K562 (cell line): Measurements from ENCODE around the gene DPH7. TPM values are rescaled to one million over a fixed set of nuclear protein-coding genes. Genes with fewer than 3 reads are reported as not detected.

Experiments used
- CTCF ChIP-seq, 3 experiments: IDR thresholded peaks in 2 of 3; conservative IDR thresholded peaks in 1 of 3; 2 replicates each; pipeline ENCODE4 v1.5.1; 2011 to 2012; ENCODE audit warnings: low read length in 3 of 3, mild to moderate bottlenecking in 3 of 3, control low read depth in 2 of 3, improper control_type of control experiment in 1 of 3, inconsistent platforms in 1 of 3, low read depth in 1 of 3, mixed read lengths in 1 of 3, moderate library complexity in 1 of 3; ENCODE audit not compliant: insufficient read depth in 2 of 3
- FOS ChIP-seq: IDR thresholded peaks from 3 replicates; pipeline ENCODE4 v1.6.1; 2011; ENCODE audit not compliant: insufficient read length; ENCODE audit errors: extremely low read depth
- HDAC1 ChIP-seq, 2 experiments: fragments of 450-650 bp; IDR thresholded peaks; 2 replicates each; pipeline ENCODE4 v1.6.1; 2016 to 2017; ENCODE audit warnings: inconsistent platforms in 1 of 2, mild to moderate bottlenecking in 1 of 2, moderate library complexity in 1 of 2
- HINFP ChIP-seq: fragments of 450-650 bp; conservative IDR thresholded peaks from 2 replicates; pipeline ENCODE4 v1.6.1; 2016; ENCODE audit warnings: missing genetic modification characterization, low read depth, mild to moderate bottlenecking, control low read depth, missing compliant biosample characterization
- KDM4B ChIP-seq, 2 experiments: fragments of 450-650 bp in 1 of 2; sonication (generic) in 1 of 2; IDR thresholded peaks; 2 replicates each; pipeline ENCODE4 v1.6.1; 2016 to 2017; ENCODE audit warnings: borderline replicate concordance in 2 of 2, antibody characterized with exemption in 1 of 2, low read depth in 1 of 2, mild to moderate bottlenecking in 1 of 2
- KLF16 ChIP-seq: IDR thresholded peaks from 2 replicates; pipeline ENCODE4 v1.6.1; 2016; ENCODE audit warnings: antibody characterized with exemption
- MEIS2 ChIP-seq: fragments of 450-650 bp; IDR thresholded peaks from 2 replicates; pipeline ENCODE4 v1.6.1; 2014; ENCODE audit warnings: mild to moderate bottlenecking; ENCODE audit not compliant: partially characterized antibody
- MYC ChIP-seq, 2 experiments: fragments of 250-450 bp in 1 of 2; sonication (Bioruptor Pico) in 1 of 2; IDR thresholded peaks; 2 replicates each; pipeline versions ENCODE4 v1.5.1 to v1.6.1; 2012 to 2021; ENCODE audit warnings: low read depth in 2 of 2, borderline replicate concordance in 1 of 2, improper control_type of control experiment in 1 of 2, low read length in 1 of 2, mild to moderate bottlenecking in 1 of 2, moderate library complexity in 1 of 2
- PBX2 ChIP-seq, 2 experiments: IDR thresholded peaks in 1 of 2; conservative IDR thresholded peaks in 1 of 2; 2 replicates each; pipeline ENCODE4 v1.6.1; 2016; ENCODE audit warnings: low read depth in 2 of 2, mild to moderate bottlenecking in 1 of 2, missing compliant biosample characterization in 1 of 2, missing genetic modification characterization in 1 of 2, moderate library complexity in 1 of 2
- PKNOX1 ChIP-seq: fragments of 450-650 bp; IDR thresholded peaks from 2 replicates; pipeline ENCODE4 v1.6.1; 2016
- RCOR1 ChIP-seq, 2 experiments: IDR thresholded peaks; 2 replicates each; pipeline ENCODE4 v1.6.1; 2012; ENCODE audit warnings: low read depth in 2 of 2, low read length in 2 of 2, borderline replicate concordance in 1 of 2, improper control_type of control experiment in 1 of 2
- TFAP4 ChIP-seq: sonication (generic); formaldehyde crosslinking; IDR thresholded peaks from 2 replicates; pipeline ENCODE4 v1.8.0; 2022; ENCODE audit warnings: missing genetic modification reagents, mild to moderate bottlenecking, moderate library complexity, borderline replicate concordance
- USF1 ChIP-seq: sonication (generic); formaldehyde crosslinking; IDR thresholded peaks from 2 replicates; pipeline ENCODE4 v1.9.0; 2022; ENCODE audit warnings: mild to moderate bottlenecking, missing genetic modification reagents
- ZBTB1 ChIP-seq: sonication (generic); formaldehyde crosslinking; IDR thresholded peaks from 2 replicates; pipeline ENCODE4 v1.8.1; 2023; ENCODE audit warnings: missing genetic modification reagents, low read depth, mild to moderate bottlenecking, borderline replicate concordance
- ZNF57 ChIP-seq: fragments of 450-650 bp; formaldehyde crosslinking; IDR thresholded peaks from 2 replicates; pipeline ENCODE4 v1.4.0; 2020; ENCODE audit warnings: mild to moderate bottlenecking, moderate library complexity
- polyA plus RNA-seq, 8 experiments: library from polyadenylated mRNA; depleted of rRNA in 4 of 8; stranded (reverse) in 5 of 8; unstranded in 3 of 8; fragments of >200 nt; fragmentation: Nextera tagmentation in 2 of 8; fragmentation: Illumina TruSeq in 1 of 8; extraction: Ambion mirVana in 2 of 8; extraction: Trizol in 1 of 8; gene quantifications; 2 replicates each; pipeline versions ENCODE4 v1.2.1 to v1.2.3, GENCODE V29; 2011 to 2014; ENCODE audit warnings: inconsistent platforms in 1 of 8, missing spikeins in 1 of 8
- total RNA-seq, 7 experiments: library from RNA; depleted of rRNA in 6 of 7; stranded (reverse); fragments of >200 nt in 6 of 7; fragmentation: Illumina TruSeq in 2 of 7; extraction: Trizol in 2 of 7; gene quantifications; 2 replicates each; pipeline versions ENCODE4 v1.2.1 to v1.2.3, GENCODE V29; 2011 to 2021; ENCODE audit warnings: low replicate concordance in 1 of 7

DPH7 gene
- total and polyA plus RNA-seq, 9 of the 15 experiments (the other 6 are each of a cell fraction or from before 2014, with no cell fraction given) = 13.9 to 68.6 (median 41.3) TPM

- 0 out of 2 replicates have a peak, but pooled peaks have one; percentile 27 for TF ChIP-seq PKNOX1
- TF ChIP-seq TFAP4 = peak; percentile 56
- no peak for TF ChIP-seq FOS
- no peak for TF ChIP-seq ZNF57 (CRISPR knock-in tag)
- TF ChIP-seq KLF16 = peak; percentile 55; the same call in 1 of the 2 replicates
- peak; percentile 92 for TF ChIP-seq MEIS2
- peak; percentile 96 for TF ChIP-seq MYC (IDR thresholded peaks at IDR 0.05; ENCODE audit: low read depth, low read length)
- no peak for TF ChIP-seq MYC (CRISPR knock-in tag; IDR thresholded peaks at IDR 0.05; ENCODE audit: borderline replicate concordance, low read depth)
- peak; percentile 95 for TF ChIP-seq USF1 (CRISPR knock-in tag)
- TF ChIP-seq HINFP = no peak
- TF ChIP-seq RCOR1 (IDR thresholded peaks at IDR 0.05; ENCODE audit: borderline replicate concordance in 1 of 2, low read depth in 2 of 2, low read length in 2 of 2) = no peak
- no peak for TF ChIP-seq KDM4B (IDR thresholded peaks at IDR 0.05; ENCODE audit: borderline replicate concordance in 2 of 2, low read depth in 1 of 2)
- no peak; a peak in 1 of 4 replicates for TF ChIP-seq HDAC1 (IDR thresholded peaks at IDR 0.05)
- peak; percentile 65; the same call in 1 of the 2 replicates for TF ChIP-seq ZBTB1 (CRISPR knock-in tag)
- TF ChIP-seq PBX2 (CRISPR knock-in tag; IDR thresholded peaks at IDR 0.05; ENCODE audit: low read depth) = no peak
- TF ChIP-seq PBX2 (tag; conservative IDR thresholded peaks at IDR 0.05; ENCODE audit: low read depth) = peak; percentile 66; the same call in 1 of the 2 replicates
- TF ChIP-seq CTCF (IDR thresholded peaks at IDR 0.05 in 2 of 3, conservative IDR thresholded peaks at IDR 0.05 in 1 of 3; ENCODE audit: insufficient read depth in 2 of 3, low read depth in 1 of 3, low read length in 3 of 3) = peak; percentile 78 to 85 (median 79)
Measured at GRCh38 chr9:137534256-137535119, 44.2 kb downstream of the DPH7 start (continued).
